Stimulated activated CD8-positive, alpha-beta memory T cell treated with anti-CD3 and anti-CD28 coated beads, Interleukin-4, amount 100 ng/mL, for 24 hours (primary cell): ENCODE measurements around the gene RNASE7.
"Not testable (repeated sequence)": the region's sequence is repeated elsewhere in the genome, so short reads cannot be mapped to it uniquely, and the experiment has no call there.

Experiments used
- DNase-seq: peaks from one replicate; pipeline ENCODE4 v3.0.0-alpha.2; 2020; ENCODE audit warnings: low read depth

RNASE7 gene

DNA sequence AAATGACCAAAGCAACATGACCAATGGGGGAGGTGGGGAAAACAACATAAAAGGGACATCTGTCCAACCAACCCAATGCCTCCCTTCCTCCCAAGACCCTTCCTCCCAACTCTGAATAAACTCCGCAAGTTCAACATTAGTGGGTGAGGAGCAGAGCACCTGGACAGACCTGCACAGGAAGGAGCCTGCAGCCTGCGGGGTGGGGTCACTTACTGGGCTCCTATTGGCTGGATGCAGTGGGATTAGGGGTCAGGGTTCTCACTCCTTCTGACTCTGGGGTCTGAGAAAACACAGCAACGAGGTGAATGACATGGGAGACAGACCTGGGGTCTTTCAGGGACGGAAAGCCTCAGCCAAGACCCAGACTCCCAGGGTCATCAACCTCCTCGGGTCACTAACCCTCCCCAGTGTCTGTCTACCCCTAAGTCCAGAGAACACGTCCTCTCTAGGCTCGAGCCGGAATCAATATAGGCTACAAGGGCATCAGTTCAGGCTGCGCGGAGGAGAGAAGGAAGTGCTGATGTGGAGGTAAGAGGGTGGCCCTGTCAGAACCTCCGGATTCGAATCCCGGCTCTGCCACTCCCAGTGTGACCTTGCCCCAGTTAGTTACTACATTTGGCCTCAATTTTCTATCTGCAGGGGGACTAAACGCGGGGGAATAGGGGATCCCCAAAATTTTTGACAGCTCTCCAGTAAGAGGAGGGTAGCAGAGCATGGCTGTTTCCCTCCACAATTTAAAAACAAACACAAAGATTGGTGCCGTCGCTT lies 18.2 kb upstream of the RNASE7 start:
- DNase-seq = no peak

- DNase-seq = peak; percentile 58
Observed at GRCh38 chr14:21024585-21025370, 17.4 kb upstream of the RNASE7 start, which contains the start of gene NDRG2. NDRG2 (minus strand) TSS chr14:21025061; CDS start chr14:21023315, 1,746 bp downstream.

- no peak for DNase-seq
Observed at GRCh38 chr14:21025371-21026273, 16.5 kb upstream of the RNASE7 start.

GRCh38 chr14:21026274-21026987 lies 15.7 kb upstream of the RNASE7 start:
- DNase-seq = no peak

DNA sequence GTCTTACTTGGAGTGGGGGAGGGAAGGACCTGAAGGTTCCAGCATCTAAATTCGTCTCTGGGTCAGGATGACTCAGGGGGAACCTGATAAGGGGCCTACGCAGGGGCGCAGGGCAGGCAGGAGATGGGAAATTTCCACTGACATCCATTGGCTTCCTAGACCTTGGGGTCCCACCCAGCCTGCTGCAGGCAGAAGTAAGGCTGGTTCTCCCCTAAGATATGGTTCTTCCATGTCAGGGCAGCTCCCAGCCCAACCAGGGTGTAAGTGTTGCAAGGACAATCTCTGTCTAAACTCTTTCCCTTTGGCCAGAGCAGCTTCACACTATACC lies 15.2 kb upstream of the RNASE7 start:
- DNase-seq = no peak

- DNase-seq = no peak
Observed at GRCh38 chr14:21029917-21030316, 12.2 kb upstream of the RNASE7 start, which contains the start of gene TPPP2. TPPP2 (plus strand) TSS chr14:21030217; CDS start chr14:21030582, 365 bp downstream.

GRCh38 chr14:21030531-21030930 lies 11.6 kb upstream of the RNASE7 start:
- DNase-seq = no peak

GRCh38 chr14:21032326-21033132 lies 9.6 kb upstream of the RNASE7 start:
- DNase-seq = no peak

DNA sequence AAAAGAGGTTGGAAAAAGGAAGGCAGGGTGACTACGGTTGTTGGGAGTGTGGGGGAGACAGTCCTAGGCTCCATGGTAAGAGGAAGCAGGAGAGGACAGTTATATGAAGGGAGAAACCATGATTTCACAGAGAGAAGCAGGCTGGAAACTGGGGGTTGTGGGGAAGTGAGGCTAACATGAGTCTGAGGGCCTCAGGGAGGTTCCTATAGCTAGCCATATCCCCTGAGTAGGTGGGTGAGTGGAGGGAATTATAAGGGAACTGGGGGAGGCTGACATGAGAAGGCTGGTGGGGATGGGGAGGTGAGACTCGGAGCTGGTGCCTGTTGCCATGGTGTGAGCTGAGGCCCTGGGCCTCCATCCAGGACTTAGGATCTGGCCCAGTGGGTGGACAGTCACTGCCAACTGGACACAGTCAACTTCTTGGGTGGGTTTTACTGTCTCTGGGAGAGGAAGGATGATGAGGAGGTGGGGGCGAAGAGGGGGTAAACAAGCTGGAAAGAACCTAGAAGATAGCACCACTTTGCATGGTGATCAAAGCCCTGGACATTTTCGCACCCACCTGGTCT lies 8.9 kb upstream of the RNASE7 start:
- DNase-seq = no peak

DNA sequence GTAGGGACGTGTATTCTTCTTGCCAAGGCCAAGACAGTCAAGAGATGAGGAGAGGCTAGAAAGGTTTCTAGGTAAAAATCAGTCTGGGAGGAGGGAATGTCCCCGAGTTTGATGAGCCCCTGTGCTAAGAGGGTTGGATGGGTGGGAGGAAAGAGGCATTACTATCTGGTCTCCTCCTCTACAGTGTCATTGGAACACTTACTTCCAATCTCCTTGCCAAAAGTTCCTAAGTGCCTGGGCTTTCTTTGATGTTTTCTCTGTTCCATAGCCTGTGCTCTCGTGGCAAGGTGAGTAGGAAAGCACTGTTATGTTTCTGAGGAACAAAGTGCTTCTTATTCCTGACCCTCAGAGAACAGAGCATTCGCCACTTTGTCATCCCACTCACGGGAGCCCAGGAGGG lies 7.5 kb upstream of the RNASE7 start, which contains the start of gene RNASE13:
Gene RNASE13, minus strand, starts transcription at position 101 of the 400 bp plus-strand sequence. CDS start 519 bp downstream, outside the sequence.
- DNase-seq = no peak

- no peak for DNase-seq
Observed at GRCh38 chr14:21036751-21037150, 5.4 kb upstream of the RNASE7 start.

GRCh38 chr14:21037156-21037555 lies 5.0 kb upstream of the RNASE7 start:
- no peak for DNase-seq

- no peak for DNase-seq
Observed at GRCh38 chr14:21038441-21039422, 3.4 kb upstream of the RNASE7 start.

- DNase-seq = no peak
Observed at GRCh38 chr14:21039585-21040369, 2.4 kb upstream of the RNASE7 start.

GRCh38 chr14:21040370-21040925 lies 1.7 kb upstream of the RNASE7 start:
- no peak for DNase-seq

GRCh38 chr14:21040941-21041340 lies 1.2 kb upstream of the RNASE7 start:
- not testable (repeated sequence) for DNase-seq

GRCh38 chr14:21042918-21043317 lies 756 bp downstream of the RNASE7 start:
- DNase-seq = no peak
